ENCODE data around the gene COQ10A.

COQ10A gene

GRCh38 chr12:56315622-56316473 is 49.1 kb downstream of the COQ10A start, which contains the start of gene CNPY2:
CNPY2 (minus strand) TSS chr12:56315988; CDS start chr12:56315217, 771 bp downstream.
- DNase-seq (ENCODE audit: low spot score): peak; percentile 91

GRCh38 chr12:56317675-56318074 is 50.9 kb downstream of the COQ10A start:
- DNase-seq (ENCODE audit: low spot score): no peak

All from HuH-7.5 (cell line).